H1 (cell line): ENCODE results near the gene FOXO1.

Experiments used
- CTCF ChIP-seq, 3 experiments: IDR thresholded peaks; 1 replicate in 2 of 3; 2 replicates in 1 of 3; pipeline versions ENCODE4 v1.5.1 to v1.6.1; 2011; ENCODE audit warnings: low read length in 3 of 3, mild to moderate bottlenecking in 3 of 3, inconsistent platforms in 2 of 3, low read depth in 1 of 3, moderate library complexity in 1 of 3; ENCODE audit not compliant: insufficient read depth in 1 of 3; ENCODE audit errors: control extremely low read depth in 1 of 3
- POLR2AphosphoS5 ChIP-seq: IDR thresholded peaks from 2 replicates; pipeline ENCODE4 v1.6.1; 2011; ENCODE audit warnings: low read depth, low read length

- TF ChIP-seq CTCF (IDR thresholded peaks at IDR 0.05; ENCODE audit: control extremely low read depth in 1 of 3, insufficient read depth in 1 of 3, low read depth in 1 of 3, low read length in 3 of 3): no peak
- TF ChIP-seq POLR2AphosphoS5: no peak
Measured at GRCh38 chr13:40581277-40581579, 85.2 kb downstream of the FOXO1 start.
